ENCODE data around the gene OR8J1.
"Not testable (repeated sequence)": the region's sequence is repeated elsewhere in the genome, so short reads cannot be mapped to it uniquely, and the experiment has no call there.

The OR8J1 gene, protein sequence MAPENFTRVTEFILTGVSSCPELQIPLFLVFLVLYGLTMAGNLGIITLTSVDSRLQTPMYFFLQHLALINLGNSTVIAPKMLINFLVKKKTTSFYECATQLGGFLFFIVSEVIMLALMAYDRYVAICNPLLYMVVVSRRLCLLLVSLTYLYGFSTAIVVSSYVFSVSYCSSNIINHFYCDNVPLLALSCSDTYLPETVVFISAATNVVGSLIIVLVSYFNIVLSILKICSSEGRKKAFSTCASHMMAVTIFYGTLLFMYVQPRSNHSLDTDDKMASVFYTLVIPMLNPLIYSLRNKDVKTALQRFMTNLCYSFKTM
- total RNA-seq, result 0 reads per million in 4 experiments

DNA sequence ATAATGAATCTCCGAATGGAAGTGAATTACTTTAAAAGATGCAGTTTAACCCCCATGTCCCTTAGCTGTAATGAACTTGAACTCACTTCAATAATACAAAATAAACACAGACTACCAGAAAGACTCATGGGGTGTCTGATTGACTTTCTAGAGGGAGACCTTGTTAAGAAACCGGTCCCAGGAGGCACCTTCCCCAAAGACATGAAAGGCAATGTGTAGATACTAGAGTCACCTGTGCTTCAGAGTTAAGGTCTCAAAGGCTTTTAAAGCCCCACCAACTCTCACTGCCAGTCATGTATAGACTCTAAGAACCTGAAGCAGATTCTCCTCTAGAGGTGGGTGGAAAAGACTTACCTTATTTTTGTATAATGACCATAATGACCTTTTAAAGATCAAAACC is at the start of gene OR8J1:
OR8J1 (plus strand) TSS at position 301 of the 400 bp plus-strand sequence. CDS start 5,956 bp downstream, outside the sequence.
- no peak for DNase-seq

DNA sequence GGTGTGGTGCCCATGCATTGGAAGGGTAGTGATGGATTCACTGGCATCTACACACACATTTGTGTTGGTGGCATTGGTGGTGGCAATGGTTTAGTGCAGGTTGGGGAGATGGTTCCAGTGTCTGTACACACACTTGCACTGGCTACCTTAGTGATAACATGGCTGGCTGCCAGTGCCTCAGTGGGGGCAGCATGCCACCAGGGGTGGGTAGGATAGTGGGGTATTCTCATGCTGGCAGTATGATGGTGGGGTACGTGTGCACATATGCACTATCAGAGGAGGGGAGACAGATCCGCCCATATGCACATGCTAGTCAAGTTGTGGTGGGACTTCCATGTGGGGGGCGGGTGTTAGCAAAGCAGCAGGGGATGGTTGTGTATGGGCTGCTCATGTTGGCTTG is 46.3 kb upstream of the OR8J1 start:
- DNase-seq, result no peak

DNA sequence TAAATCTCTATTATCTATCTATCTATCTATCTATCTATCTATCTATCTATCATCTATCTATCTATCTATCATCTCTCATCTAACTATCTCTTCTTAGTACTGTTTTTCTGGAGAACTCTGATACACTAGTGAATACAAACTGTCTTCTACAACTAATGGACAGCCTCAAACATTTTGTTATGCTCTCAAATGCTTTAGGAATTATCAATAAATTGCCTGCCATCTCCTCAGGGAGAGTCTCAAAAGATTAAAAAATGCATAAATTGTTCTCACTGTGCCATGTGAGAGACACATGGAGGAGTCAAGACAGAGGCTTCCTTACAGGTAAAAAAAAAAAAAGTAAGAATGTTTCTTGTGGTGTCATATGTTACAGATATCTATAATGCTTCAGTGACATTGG is 39.2 kb upstream of the OR8J1 start, which contains the start of gene OR8K3:
OR8K3 (plus strand) TSS at position 301 of the 400 bp plus-strand sequence. CDS start 3,163 bp downstream, outside the sequence.
- no peak for DNase-seq

DNA sequence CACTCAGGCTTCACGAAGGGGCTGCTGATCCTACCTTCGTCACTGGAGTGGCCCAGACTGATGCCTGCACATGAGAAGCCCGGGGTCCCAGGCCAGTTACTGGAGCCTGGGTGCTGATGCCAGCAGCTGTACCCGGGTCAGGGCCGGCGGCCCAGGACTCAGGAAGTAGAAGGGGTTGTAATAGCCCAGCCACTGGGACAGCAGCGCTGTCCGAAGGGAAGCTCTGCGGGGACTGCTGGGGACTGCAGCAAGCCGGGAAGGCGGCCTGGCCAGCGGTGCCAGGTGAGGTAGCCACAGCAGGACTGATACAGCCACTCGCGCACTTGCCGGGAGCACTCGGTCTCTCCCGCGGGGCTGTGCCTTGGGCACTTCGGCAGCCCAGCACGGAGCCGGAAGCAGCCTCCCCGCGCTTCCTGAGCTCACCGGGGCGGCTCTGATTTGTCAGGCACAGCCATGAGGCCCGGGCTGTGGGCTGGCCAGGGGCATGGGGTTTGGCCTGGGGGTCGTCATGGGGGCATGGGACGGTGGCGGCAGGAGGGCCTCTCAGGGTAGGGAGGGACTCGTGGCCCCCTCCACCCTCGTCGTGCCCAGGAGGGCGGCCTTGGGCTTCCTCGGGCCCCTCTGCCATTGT is 22.1 kb upstream of the OR8J1 start:
- DNase-seq, result no peak

DNA sequence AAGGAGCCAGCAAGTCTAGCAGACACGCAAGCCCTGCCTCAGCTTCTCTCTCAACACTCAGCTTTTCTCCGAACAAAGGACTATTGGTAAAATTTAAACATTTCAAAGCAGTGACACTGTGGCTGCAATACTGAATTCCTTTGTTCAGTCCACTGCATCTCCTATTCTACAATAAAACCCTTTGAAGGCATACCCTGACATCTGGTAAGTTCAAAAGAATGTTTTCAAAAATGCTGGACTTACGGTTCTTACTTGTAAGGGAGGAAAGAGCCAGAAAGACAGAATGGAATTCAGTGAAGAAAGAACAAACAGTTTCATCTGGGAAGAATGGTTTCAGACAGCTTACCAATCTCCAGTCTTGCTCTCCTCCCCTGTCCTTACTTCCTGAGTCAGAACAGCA is 20.9 kb upstream of the OR8J1 start:
- DNase-seq, result no peak

DNA sequence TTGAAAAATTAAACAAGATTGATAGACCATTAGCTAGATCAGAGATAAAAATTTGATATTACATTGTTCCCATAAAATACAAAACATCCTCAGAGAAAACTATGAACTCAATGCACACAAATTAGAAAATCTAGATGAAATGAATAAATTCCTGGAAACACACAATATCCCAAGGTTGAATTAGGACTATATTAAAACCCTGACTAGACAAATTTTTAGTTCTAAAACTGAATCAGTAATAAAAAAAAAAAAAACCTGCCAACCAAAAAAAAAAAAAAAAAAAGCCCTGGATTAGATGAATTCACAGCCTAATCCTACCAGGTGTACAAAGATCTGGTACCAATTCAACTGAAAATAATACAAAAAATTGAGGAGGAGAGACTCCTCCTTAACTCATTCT is 13.8 kb upstream of the OR8J1 start:
- no peak for DNase-seq

DNA sequence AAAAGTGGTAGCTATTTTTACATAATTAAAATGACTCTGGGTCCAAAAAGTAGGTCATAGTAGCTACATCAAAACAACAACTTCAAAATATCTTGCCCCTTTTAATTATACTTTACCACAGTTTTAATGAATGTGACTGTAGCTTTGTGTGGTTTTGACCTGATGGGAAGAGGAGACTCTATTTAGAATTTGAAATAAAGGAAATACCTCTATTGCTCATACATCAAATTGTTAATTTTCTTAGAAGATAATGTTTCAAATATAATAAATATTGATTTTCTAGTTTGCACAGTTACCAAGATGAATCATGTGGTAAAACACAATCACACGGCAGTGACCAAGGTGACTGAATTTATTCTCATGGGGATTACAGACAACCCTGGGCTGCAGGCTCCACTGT is 8.4 kb upstream of the OR8J1 start, which contains the start of gene OR8K1:
OR8K1 (plus strand) TSS at position 301 of the 400 bp plus-strand sequence; CDS start at position 301, 0 bp downstream.
- no peak for DNase-seq

DNA sequence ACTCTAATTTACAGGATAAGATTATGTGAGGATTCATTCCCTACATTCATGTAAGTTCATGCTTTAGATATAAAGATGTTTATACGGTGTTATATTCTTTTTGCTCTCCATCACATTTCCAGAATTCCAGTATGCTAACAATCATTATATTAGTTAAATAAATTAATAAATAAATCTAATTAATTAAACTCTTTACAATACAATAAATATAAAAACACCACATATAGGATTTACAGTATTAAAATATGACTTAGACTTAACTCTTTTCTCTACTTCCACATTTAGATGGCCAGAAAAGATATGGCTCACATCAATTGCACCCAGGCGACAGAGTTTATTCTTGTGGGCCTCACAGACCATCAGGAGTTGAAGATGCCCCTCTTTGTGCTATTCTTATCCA is 21.2 kb downstream of the OR8J1 start, which contains the start of gene OR8U1:
OR8U1 (plus strand) TSS at position 301 of the 400 bp plus-strand sequence; CDS start at position 301, 0 bp downstream.
- no peak for DNase-seq

DNA sequence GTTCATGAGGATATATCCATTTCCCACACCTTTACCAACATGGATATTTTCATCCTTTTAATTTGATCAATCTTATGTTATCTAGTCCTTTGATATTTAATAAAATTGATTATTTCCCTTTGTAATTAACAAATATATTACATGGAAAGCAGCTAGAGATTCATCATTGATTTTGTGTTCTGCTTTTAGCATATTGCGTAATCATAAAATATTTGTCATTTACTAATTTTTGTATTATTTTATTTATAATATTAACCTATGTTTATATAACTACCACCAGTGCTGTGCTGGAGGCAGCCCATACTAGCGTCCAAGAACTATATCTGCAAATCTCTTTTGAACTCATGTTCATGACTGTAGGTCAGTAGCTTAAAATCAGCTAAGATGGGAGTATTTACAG is 26.0 kb downstream of the OR8J1 start:
- no peak for DNase-seq

DNA sequence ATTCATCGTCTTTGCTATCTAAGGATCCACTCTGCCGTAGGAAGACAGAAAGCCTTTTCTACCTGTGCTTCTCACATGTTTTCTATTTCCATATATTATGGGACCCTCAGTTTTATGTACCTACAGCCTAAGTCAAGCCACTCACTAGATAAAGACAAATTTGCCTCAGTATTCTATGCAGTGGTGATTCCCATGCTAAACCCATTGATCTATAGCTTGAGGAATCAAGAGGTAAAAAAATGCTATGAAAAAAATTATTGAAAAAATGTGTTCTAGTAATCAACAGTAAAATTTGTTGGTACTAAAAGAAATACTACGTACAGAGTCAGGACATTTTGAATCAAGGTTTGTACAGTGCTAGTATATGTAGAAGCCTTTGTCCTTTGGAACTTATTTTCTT is 40.3 kb downstream of the OR8J1 start:
- DNase-seq, result no peak

DNA sequence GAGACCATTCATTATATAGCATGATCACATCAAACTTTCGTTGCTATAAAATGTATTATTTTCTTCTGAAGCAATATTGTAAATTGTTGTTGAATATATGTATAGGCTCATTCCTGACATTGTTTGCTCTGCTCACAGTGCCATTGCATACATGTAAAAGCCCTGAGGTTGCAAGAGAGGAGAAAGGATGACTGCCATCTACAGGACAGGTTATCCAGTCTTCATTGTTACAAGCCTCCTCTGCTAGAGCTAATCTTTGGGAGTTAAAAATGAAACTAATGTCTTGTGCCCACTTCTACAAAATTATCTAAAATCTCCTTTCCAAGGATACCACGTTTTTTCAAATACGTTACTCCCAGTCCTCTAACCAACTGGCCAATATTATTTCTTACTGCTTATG is 42.0 kb downstream of the OR8J1 start:
- no peak for DNase-seq

DNA sequence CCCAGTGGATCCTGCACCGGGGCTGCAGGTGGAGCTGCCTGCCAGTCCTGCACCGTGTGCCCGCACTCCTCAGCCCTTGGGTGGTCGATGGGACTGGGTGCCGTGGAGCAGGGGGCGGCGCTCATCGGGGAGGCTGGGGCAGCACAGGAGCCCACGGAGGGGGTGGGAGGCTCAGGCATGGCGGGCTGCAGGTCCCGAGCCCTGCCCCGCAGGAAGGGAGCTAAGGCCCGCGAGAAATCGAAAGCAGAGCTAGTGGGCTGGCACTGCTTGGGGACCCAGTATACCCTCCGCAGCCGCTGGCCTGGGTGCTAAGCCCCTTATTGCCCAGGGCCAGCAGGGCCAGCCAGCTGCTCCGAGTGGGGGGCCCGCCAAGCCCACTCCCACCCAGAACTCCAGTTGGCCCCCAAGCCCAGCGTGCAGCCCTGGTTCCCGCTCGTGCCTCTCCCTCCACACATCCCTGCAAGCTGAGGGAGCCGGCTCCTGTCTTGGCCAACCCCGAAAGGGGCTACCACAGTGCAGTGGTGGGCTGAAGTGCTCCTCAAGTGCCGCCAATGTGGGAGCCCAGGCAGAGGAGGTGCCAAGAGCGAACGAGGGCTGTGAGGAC is 47.9 kb downstream of the OR8J1 start:
- not testable (repeated sequence) for DNase-seq

DNA sequence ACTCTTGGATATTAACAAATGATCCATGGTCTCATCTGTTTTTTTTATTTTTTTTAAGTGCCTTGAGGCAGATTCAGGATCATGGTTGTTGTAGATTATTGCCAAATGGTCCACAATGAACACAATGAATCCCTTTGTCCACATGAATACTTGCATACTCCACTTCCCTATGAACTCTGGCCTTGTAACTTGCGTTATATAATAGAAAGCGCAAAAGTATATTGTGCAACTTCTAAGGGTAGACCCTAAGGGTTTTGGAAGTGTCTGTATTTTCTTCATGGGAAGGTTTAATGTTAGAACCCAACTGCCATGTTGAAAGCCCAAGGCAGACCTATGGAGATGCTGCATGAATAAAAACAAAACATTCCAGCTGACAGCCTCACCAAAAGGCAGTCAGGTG is 50.3 kb downstream of the OR8J1 start:
- DNase-seq, result no peak

DNA sequence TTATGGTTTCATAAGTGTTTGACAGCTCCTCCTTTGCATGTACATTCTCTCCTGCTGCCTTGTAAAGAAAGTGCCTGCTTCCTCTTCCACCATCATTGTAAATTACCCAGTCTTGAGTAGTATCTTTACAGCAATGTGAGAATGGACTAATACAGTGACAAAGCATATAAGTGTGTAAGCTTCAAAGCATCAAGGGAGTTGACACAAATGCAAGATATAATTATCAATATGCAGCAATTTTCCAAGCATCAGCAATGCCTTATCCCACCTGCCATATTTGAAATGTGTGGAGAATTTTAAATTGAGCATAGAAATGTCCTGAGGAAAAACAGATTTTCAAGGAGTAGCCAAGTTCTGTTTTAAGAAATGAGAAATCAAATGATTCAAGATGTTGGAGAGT is 56.7 kb downstream of the OR8J1 start:
- no peak for DNase-seq

Data from effector CD8-positive, alpha-beta T cell (primary cell).